ENCODE results near the gene HYKK.
A peak's percentile ranks its signal among the peaks of the same experiment; 100 is the strongest.
"Not testable (repeated sequence)": the region's sequence is repeated elsewhere in the genome, so short reads cannot be mapped to it uniquely, and the experiment has no call there.

The HYKK gene

DNA sequence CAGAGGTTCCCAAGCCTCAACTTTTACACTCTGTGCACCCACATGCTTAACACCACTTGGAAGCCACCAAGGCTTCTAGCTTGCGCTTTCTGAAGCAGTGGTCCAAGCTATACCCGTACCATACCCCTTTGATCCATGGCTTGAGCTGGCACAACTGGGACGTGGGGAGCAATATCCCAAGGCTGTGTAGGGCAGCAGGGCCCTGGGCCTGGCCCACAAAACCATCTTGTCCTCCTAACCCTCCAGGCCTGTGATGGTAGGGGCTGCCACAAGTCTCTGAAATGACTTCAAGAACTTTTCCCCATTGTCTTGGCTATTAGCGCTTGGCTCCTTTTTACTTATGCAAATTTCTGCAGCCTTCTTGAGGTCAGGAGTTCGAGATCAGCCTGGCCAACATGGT, 16.9 kb downstream of the HYKK start:
- no peak overlapping the region for H3K27ac Mint-ChIP-seq

DNA sequence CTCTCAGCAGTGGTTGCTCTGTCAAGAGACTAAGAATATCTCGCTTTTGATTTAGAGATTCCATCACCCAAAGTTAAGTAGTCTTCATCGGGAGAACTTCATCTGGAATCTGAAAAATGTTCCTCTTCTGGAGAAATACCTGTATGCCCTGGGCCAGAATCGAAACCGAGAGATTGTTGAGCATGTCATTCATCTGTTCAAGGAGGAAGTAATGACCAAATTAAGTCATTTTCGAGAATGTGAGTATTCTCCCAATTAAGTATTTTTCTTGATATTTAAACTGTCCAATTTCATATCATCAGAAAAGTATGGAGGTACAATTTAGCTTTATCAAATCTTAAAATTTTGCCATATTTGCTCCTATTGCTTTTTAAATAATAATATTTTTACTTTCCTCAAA, 19.9 kb downstream of the HYKK start:
- H3K27me3 Mint-ChIP-seq: no peaks in the 10 kb centered on the region

More for the DNA sequence above, 16.9 kb downstream of the HYKK start:
- Mint-ChIP-seq H3K9me3 (no peaks in the 10 kb centered on the region), H3K4me3 (no peak overlapping the region), H3K36me3 (no peaks in the 10 kb centered on the region), H3K27me3 (no peaks in the 10 kb centered on the region), H3K4me1 (no peaks in the 10 kb centered on the region)
- CTCF ChIA-PET: no interaction called here
- DNase-seq: no peak

DNA sequence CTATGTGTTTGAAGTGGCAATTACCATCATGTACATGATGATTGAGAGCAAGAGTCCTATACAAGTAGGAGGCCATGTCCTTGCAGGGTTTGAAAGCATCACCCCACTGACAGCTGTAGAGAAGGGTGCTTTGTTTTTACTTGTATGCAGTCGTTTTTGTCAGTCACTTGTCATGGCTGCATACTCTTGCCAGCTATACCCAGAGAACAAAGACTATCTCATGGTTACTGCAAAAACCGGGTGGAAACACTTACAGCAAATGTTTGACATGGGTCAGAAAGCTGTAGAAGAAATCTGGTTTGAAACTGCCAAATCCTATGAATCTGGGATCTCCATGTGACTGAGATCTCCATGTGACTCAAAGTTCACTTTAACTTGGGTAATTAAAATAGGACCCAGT, 26.0 kb downstream of the HYKK start:
- Mint-ChIP-seq H3K4me1 (no peaks in the 10 kb centered on the region), H3K27me3 (peaks cover 4% of the 10 kb centered on the region), H3K36me3 (no peaks in the 10 kb centered on the region), H3K9me3 (no peaks in the 10 kb centered on the region), H3K27ac (no peak overlapping the region), H3K4me3 (no peak overlapping the region)
- CTCF ChIA-PET: no interaction called here
- no peak for DNase-seq

More for the DNA sequence above, 19.9 kb downstream of the HYKK start:
- CTCF ChIA-PET: no interaction called here
- Mint-ChIP-seq H3K4me1 (no peaks in the 10 kb centered on the region), H3K36me3 (no peaks in the 10 kb centered on the region), H3K9me3 (no peaks in the 10 kb centered on the region), H3K4me3 (no peak overlapping the region), H3K27ac (no peak overlapping the region)
- DNase-seq: no peak

DNA sequence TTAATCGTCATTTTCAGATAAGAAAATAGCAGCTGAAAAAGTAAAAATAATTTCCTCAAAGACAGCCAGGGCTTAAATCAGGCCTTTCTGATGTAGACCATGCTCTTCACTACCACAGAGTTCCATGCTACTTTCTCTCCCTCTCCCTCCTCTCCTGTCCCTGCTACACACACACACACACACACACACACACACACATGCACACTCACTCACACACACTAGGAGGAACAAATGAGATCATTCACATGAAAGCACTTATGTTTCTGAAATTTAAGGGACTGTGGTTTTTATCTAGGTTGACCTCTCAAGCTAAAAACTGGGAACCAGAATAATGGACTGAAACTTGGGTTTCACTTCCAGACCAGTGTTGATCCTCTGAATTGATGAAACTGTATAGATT, 28.8 kb downstream of the HYKK start:
- Mint-ChIP-seq H3K9me3 (no peaks in the 10 kb centered on the region), H3K36me3 (peaks cover 4% of the 10 kb centered on the region), H3K4me1 (peaks cover 10% of the 10 kb centered on the region), H3K27me3 (peaks cover 11% of the 10 kb centered on the region), H3K4me3 (no peak overlapping the region), H3K27ac (no peak overlapping the region)
- no peak for DNase-seq
- CTCF ChIA-PET: no interaction called here

DNA sequence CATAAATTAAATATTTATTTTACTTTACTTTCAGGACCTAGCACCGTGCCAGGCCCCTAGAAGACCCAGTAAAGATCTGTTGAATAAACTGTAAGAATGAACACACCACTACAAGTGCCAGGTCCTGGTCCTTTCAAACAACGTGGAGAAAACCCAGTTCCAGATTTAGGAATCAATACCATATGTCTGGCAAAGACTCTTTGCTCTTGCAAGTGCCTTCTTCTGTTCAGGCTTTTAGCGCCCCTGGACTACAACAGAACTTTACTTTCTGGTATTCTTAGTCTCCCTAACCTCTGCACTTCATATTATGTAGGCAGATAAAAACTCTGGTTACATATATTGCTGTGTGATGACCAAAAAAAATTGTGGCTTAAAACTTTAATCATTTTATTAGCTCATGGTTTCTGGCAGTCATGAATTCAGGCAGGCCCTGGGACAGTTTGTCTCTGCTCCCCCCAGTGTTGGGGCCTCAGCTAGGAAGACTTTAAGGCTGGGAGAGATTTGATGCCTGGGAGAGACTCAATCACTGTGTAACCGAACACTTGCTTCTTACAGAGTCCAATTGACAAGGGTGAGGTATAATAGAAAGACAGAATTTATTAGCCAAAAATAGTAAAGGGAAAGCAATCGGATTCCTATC, 30.0 kb downstream of the HYKK start:
- CTCF ChIA-PET: no interaction called here
- H3K9me3 Mint-ChIP-seq: no peaks in the 10 kb centered on the region
- no peak overlapping the region for H3K27ac Mint-ChIP-seq
- H3K27me3 Mint-ChIP-seq: peaks cover 11% of the 10 kb centered on the region
- peaks cover 21% of the 10 kb centered on the region for H3K4me1 Mint-ChIP-seq
- no peak for DNase-seq
- H3K36me3 Mint-ChIP-seq: peaks cover 11% of the 10 kb centered on the region
- no peak overlapping the region for H3K4me3 Mint-ChIP-seq

DNA sequence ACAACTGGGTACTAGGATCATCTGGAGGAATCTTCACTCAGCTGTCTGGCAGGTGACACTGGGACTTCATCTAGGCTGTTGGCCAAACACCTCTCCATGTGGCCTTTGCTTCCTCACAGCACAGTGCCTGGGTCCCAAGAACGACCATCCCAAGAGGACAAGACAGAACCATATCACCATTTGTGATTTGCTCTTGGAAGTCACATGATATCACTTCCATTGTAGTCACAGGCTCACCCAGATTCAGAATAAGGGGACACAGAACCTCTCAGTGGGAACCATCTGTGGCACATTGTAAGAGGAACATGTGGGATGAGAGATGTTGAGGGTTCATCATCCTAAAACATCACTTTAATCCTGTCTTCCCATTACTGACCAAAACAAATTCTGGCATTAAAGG, 31.0 kb downstream of the HYKK start:
- no peak for DNase-seq
- peaks cover 30% of the 10 kb centered on the region for H3K4me1 Mint-ChIP-seq
- CTCF ChIA-PET: no interaction called here
- no peaks in the 10 kb centered on the region for H3K9me3 Mint-ChIP-seq
- H3K27ac Mint-ChIP-seq: no peak overlapping the region
- peaks cover 11% of the 10 kb centered on the region for H3K27me3 Mint-ChIP-seq
- H3K4me3 Mint-ChIP-seq: no peak overlapping the region
- H3K36me3 Mint-ChIP-seq: peaks cover 19% of the 10 kb centered on the region

DNA sequence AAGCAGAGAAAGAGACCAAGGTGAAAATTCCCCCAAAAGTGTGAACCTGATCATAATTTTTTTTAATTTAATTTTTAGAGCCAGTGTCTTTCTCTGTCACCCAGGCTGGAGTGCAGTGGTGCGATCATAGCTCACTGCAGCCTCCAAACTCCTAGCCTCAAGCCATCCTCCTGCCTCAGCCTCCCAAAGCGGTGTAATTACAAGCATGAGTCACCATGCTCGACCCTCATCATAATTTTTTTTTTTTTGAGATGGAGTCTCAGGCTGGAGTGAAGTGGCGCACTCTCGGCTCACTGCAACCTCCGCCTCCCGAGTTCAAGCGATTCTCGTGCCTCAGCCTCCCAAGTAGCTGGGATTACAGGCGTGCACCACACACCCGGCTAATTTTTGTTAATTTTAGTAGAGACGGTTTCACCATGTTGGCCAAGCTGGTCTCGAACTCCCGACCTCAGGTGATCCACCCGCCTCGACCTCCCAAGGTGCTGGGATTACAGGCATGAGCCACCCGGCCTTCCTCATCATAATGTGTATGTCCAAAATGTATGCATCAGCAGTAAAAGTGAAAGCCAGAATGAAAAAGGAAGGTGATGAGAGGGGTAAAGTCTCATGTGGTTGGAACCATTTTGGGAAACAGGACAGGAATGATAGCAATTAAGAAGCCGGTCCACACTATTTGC, 32.2 kb downstream of the HYKK start:
- Mint-ChIP-seq H3K27me3 (peaks cover 11% of the 10 kb centered on the region), H3K4me3 (peak overlapping the region; percentile 94), H3K36me3 (peaks cover 27% of the 10 kb centered on the region), H3K27ac (peak overlapping the region; percentile 97), H3K4me1 (peaks cover 34% of the 10 kb centered on the region)
- DNase-seq, H3K9me3 Mint-ChIP-seq: not testable (repeated sequence)
- CTCF ChIA-PET: interaction anchor here (1.2 kb wide), 1 partner anchor 9 kb away, joined by 5 read pairs; no protein-coding TSS in a partner anchor

DNA sequence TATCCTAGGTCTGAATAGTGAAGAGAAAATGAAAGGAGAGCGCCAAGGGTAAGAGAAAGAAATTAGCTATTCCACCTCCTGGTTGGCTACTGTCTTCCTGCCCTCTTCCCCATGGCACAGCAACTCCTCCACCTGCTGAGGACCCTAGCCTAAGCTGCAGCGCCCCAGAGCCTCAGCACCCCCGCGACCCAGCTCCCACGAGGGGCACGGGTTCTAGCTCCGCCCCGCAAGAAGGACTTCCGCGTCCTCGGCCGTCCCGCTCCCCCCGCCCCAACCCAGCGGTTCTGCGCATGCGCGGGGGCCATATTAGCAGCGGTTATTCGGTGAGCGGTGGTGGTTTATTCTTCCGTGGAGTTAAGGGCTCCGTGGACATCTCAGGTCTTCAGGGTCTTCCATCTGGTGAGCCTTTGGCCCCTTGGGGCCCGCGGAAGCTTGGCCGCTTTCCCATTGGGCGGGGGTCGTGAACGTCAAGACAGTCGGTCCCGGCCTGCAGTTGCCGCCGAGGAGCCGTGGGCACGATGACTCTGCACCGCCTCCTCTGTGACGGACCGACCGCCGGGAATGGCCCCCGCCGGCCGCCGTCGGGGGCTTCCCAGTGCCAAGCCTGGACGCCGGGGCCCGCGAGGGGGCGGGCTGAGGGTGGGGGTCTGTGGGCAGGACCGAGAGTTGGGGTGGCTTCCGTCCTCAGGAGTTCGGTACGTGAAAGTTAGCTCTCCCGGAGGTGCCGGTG, 32.9 kb downstream of the HYKK start, which contains the start of gene PSMA4:
TSS of gene PSMA4 (plus strand) at position 304 of the 730 bp plus-strand sequence. CDS start 1,484 bp downstream, outside the sequence.
- Mint-ChIP-seq H3K36me3 (peaks cover 32% of the 10 kb centered on the region), H3K4me3 (peak within 1 kb of the TSS; percentile 94), H3K9me3 (no peaks in the 10 kb centered on the region), H3K27ac (peak within 1 kb of the TSS; percentile 97), H3K27me3 (peaks cover 8% of the 10 kb centered on the region), H3K4me1 (peaks cover 36% of the 10 kb centered on the region)
- CTCF ChIA-PET: interaction anchor here (1.2 kb wide), 1 partner anchor 10 kb away, joined by 5 read pairs; no protein-coding TSS in a partner anchor
- peak; percentile 95 for DNase-seq

DNA sequence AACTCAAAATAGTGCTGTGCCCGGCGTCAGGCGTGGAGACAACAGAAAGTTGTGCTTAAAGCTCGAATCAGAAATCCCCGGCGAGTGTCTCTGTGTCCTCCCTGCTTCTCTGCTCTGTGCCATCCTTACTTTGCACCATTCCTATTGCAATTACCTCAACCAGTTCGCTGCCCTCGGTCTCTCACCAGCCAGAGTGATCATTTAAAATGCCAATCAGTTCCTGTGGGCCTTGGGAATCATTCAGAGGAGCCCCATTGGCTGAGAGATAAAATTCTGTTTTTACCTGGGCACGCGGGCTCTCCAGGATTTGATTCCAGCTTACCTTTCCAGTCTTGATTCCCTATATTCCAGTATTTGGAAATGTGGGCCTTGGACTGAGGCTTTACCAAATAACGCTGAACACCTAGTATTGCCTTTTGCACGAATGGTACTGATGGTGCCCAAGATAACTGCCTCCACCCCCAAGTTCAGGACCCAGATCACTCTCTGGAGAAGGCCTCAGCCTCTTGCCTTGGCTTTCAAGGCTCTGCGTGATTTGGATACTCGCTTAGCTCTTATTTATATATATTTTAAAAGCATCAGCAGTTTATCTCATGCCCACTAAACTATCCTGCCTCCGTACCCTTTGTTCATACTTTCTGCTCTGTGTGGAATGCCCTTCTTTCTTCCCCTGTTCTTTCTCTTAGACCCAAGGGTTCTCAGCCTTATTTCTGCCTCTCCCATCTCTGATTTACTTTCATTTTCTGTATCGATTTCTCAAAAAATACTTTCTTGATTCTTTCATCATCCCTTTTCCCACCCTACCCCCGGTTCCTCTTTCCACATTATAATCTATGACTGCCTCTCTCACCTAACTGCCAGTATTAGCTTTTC, 33.7 kb downstream of the HYKK start:
- peaks cover 41% of the 10 kb centered on the region for H3K4me1 Mint-ChIP-seq
- DNase-seq: peak; percentile 33
- H3K36me3 Mint-ChIP-seq: peaks cover 40% of the 10 kb centered on the region
- CTCF ChIA-PET: interaction anchor here (0.7 kb wide), 1 partner anchor 9 kb away, joined by 3 read pairs; no protein-coding TSS in a partner anchor
- H3K27me3 Mint-ChIP-seq: peaks cover 8% of the 10 kb centered on the region
- no peaks in the 10 kb centered on the region for H3K9me3 Mint-ChIP-seq
- peak overlapping the region; percentile 94 for H3K4me3 Mint-ChIP-seq
- peak overlapping the region; percentile 97 for H3K27ac Mint-ChIP-seq

DNA sequence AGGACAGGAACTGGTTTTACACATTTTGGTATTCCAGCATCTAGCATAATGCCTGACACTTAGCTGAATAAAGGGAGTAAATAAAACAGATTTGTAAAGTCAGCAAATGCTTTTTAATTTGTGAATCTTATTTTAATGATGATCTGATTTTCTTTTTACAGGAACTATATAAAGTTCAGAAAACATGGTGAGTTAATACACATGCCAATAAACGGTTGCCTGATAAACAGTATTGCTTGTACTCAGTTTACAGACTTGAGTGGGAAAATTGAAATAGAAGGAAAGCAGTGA, 34.3 kb downstream of the HYKK start:
- H3K27me3 Mint-ChIP-seq: peaks cover 8% of the 10 kb centered on the region
- DNase-seq: no peak
- peak overlapping the region; percentile 94 for H3K4me3 Mint-ChIP-seq
- no peaks in the 10 kb centered on the region for H3K9me3 Mint-ChIP-seq
- H3K4me1 Mint-ChIP-seq: peaks cover 41% of the 10 kb centered on the region
- CTCF ChIA-PET: interaction anchor here (0.7 kb wide), 1 partner anchor 9 kb away, joined by 3 read pairs; no protein-coding TSS in a partner anchor
- peak overlapping the region; percentile 97 for H3K27ac Mint-ChIP-seq
- peaks cover 43% of the 10 kb centered on the region for H3K36me3 Mint-ChIP-seq

DNA sequence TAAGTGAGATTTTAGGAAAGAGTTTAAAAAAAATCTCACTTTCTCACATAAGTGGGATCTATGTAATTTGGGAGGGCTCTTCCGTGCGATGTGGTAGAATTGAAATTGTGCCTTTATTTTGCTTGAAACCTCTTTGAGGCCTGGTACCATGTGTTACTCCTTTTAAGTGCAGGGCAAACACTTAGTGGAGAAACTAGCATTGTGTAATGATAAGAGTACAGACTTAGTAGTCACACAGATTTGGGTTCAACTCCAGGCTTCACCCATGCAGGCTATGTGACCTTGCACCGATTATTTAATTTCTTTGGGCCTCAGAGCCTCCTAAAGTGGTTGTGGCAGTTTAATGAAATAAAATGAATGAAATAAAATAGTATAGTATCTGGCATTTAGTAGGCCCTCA, 35.3 kb downstream of the HYKK start:
- Mint-ChIP-seq H3K27ac (no peak overlapping the region), H3K4me3 (peak overlapping the region; percentile 41), H3K4me1 (peaks cover 41% of the 10 kb centered on the region), H3K36me3 (peaks cover 50% of the 10 kb centered on the region), H3K9me3 (no peaks in the 10 kb centered on the region), H3K27me3 (peaks cover 8% of the 10 kb centered on the region)
- CTCF ChIA-PET: no interaction called here
- DNase-seq: no peak

DNA sequence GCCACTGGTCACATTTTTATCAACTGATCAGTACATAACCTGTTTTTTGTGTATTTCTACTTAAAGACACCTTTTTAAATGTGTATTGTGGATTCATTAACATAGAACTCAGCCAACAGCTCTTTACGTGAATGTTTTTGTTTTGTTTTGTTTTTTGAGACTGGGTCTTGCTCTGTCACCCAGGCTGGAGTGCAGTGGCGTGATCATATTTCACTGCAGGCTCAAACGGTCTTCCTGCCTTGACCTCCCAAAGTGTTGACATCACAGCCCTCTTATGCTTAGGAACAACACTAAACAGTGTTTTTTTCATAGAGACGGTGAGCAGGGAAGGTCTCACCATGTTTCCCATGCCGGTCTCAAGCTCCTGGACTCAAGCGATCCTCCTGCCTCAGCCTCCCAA, 42.8 kb downstream of the HYKK start:
- Mint-ChIP-seq H3K4me3 (no peak overlapping the region), H3K27ac (no peak overlapping the region), H3K27me3 (no peaks in the 10 kb centered on the region), H3K36me3 (peaks cover 38% of the 10 kb centered on the region), H3K4me1 (peaks cover 6% of the 10 kb centered on the region), H3K9me3 (no peaks in the 10 kb centered on the region)
- CTCF ChIA-PET: interaction anchor here (1.1 kb wide), 1 partner anchor 80 kb away, joined by 3 read pairs; no protein-coding TSS in a partner anchor
- no peak for DNase-seq

DNA sequence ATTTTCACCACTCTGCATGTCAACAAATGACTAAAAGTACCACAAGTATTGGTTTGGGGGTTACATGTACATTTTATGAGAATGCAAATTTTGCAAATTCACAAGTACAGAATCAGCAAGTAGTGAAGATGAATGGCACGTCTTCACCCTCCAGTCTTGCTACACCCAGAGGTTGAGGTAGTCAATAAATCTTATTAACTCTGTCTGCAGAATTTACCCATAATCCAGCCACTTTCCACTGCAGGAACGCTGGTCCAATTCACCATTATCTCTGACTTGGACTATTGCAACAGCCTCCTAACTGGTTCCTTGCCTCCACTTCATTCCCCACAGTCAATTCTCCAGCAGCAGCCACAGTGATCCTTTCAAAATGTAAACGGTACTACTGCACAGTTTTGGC, 43.4 kb downstream of the HYKK start:
- peaks cover 2% of the 10 kb centered on the region for H3K4me1 Mint-ChIP-seq
- no peak overlapping the region for H3K27ac Mint-ChIP-seq
- no peak overlapping the region for H3K4me3 Mint-ChIP-seq
- CTCF ChIA-PET: no interaction called here
- H3K9me3 Mint-ChIP-seq: no peaks in the 10 kb centered on the region
- H3K27me3 Mint-ChIP-seq: no peaks in the 10 kb centered on the region
- DNase-seq: no peak
- peaks cover 31% of the 10 kb centered on the region for H3K36me3 Mint-ChIP-seq

DNA sequence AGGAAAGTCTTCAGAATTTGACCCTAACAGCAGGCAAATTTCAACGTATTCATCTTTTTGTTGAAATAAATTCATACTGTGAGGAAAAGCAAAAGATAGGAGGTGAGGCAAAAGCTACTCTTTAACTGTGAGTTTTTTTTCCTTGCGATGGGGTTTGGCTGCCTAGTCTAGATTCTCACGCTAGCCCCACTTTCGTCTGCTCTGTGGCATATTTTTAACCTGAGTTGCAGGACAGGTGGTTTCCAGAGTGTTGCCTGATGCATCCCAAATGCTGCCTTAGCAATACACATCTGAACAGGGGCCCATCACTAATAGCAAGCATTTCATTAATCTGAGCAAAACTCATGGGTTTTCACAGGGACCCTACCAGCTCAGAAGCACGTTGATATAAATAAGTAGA, 44.5 kb downstream of the HYKK start:
- no peaks in the 10 kb centered on the region for H3K27me3 Mint-ChIP-seq
- H3K27ac Mint-ChIP-seq: no peak overlapping the region
- H3K4me3 Mint-ChIP-seq: no peak overlapping the region
- H3K9me3 Mint-ChIP-seq: no peaks in the 10 kb centered on the region
- no peak for DNase-seq
- peaks cover 23% of the 10 kb centered on the region for H3K36me3 Mint-ChIP-seq
- H3K4me1 Mint-ChIP-seq: no peaks in the 10 kb centered on the region
- CTCF ChIA-PET: no interaction called here

All from activated naive CD4-positive, alpha-beta T cell treated with anti-CD3 and anti-CD28 coated beads, Interleukin-2, amount 10 ng/mL, durations not matched to agents 7 days and 5 days (primary cell).